Panc1 (cell line): Measurements from ENCODE around the gene IL1RAPL1.

Experiments used
- CTCF ChIP-seq: fragments of 450-650 bp; IDR thresholded peaks from 2 replicates; pipeline ENCODE4 v1.5.1; 2017; ENCODE audit warnings: mild to moderate bottlenecking
- POLR2AphosphoS5 ChIP-seq: IDR thresholded peaks from 2 replicates; pipeline ENCODE4 v1.6.1; 2012; ENCODE audit warnings: mild to moderate bottlenecking, low read depth, low read length, moderate library complexity
- REST ChIP-seq, 2 experiments: IDR thresholded peaks; 2 replicates each; pipeline ENCODE4 v1.6.1; 2011 to 2012; ENCODE audit warnings: low read depth in 2 of 2, control low read depth in 1 of 2, low read length in 1 of 2, mild to moderate bottlenecking in 1 of 2, moderate library complexity in 1 of 2; ENCODE audit not compliant: insufficient read depth in 1 of 2
- SIN3A ChIP-seq: IDR thresholded peaks from 2 replicates; pipeline ENCODE4 v1.6.1; 2012; ENCODE audit warnings: low read depth, mild to moderate bottlenecking, low read length, moderate library complexity, borderline replicate concordance; ENCODE audit not compliant: insufficient read depth
- TCF7L2 ChIP-seq: IDR thresholded peaks from 2 replicates; pipeline ENCODE4 v1.6.1; 2011; ENCODE audit warnings: mild to moderate bottlenecking, low read depth, low read length, inconsistent platforms

GRCh38 chrX:29148511-29148910, 561.3 kb downstream of the IL1RAPL1 start:
- no peak for TF ChIP-seq POLR2AphosphoS5
- no peak for TF ChIP-seq CTCF
- no peak for TF ChIP-seq REST (IDR thresholded peaks at IDR 0.05; ENCODE audit: insufficient read depth in 1 of 2, low read depth in 2 of 2, low read length in 1 of 2)
- TF ChIP-seq SIN3A: no peak
- TF ChIP-seq TCF7L2: no peak
